GM23248 (cell line): ENCODE data around the gene ZBTB18.

Experiments
- EZH2 ChIP-seq: fragments of 200-600 bp; sonication (generic); IDR thresholded peaks from 2 replicates; pipeline ENCODE4 v1.6.1; 2018; ENCODE audit warnings: antibody characterized with exemption, mild to moderate bottlenecking; ENCODE audit not compliant: insufficient read depth, poor library complexity, severe bottlenecking
- EZH2phosphoT487 ChIP-seq: fragments of 200-600 bp; sonication (generic); IDR thresholded peaks from 2 replicates; pipeline ENCODE4 v1.6.1; 2018; ENCODE audit warnings: antibody characterized with exemption, moderate library complexity, mild to moderate bottlenecking, low read depth; ENCODE audit not compliant: insufficient read depth

DNA sequence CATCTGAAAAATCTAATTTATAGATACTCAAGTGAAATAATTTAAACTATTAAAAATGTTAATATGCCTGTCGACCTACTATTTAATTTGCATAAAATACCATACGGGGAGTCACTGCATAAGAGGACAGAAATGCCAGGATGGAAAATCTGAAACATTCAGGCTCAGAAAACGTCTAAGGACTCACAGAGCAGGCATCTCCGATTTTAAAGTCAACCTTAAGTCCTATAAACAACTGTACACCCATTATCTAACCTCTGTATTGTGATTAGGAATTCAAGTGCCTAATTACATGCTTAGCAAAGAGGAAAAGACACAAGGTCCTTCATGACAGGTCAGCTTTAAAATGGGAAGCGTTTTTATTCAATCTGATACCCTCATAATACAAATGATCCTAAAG, 49.2 kb downstream of the ZBTB18 start:
- TF ChIP-seq EZH2, result no peak
- TF ChIP-seq EZH2phosphoT487, result no peak
